HG03045 (cell line): ENCODE data around the gene GNG12.

Source experiments
- ATAC-seq: cut with Tn5 transposase; IDR thresholded peaks from one replicate; pipeline ENCODE4 v1.9.1; 2021; ENCODE audit warnings: mild to moderate bottlenecking, moderate library complexity; ENCODE audit not compliant: unreplicated experiment

Gene GNG12

GRCh38 chr1:67755619-67756018, 77.6 kb downstream of the GNG12 start:
- no peak for ATAC-seq

- ATAC-seq = no peak
These were observed 78.1 kb downstream of the GNG12 start for GRCh38 chr1:67755160-67755559.

GRCh38 chr1:67754526-67754920, 78.7 kb downstream of the GNG12 start:
- no peak for ATAC-seq

GRCh38 chr1:67753776-67754525, 79.3 kb downstream of the GNG12 start:
- peak; percentile 39 for ATAC-seq

- ATAC-seq = no peak
These were observed 81.0 kb downstream of the GNG12 start for GRCh38 chr1:67752306-67752705.

GRCh38 chr1:67750691-67751054, 82.6 kb downstream of the GNG12 start:
- ATAC-seq = no peak

DNA sequence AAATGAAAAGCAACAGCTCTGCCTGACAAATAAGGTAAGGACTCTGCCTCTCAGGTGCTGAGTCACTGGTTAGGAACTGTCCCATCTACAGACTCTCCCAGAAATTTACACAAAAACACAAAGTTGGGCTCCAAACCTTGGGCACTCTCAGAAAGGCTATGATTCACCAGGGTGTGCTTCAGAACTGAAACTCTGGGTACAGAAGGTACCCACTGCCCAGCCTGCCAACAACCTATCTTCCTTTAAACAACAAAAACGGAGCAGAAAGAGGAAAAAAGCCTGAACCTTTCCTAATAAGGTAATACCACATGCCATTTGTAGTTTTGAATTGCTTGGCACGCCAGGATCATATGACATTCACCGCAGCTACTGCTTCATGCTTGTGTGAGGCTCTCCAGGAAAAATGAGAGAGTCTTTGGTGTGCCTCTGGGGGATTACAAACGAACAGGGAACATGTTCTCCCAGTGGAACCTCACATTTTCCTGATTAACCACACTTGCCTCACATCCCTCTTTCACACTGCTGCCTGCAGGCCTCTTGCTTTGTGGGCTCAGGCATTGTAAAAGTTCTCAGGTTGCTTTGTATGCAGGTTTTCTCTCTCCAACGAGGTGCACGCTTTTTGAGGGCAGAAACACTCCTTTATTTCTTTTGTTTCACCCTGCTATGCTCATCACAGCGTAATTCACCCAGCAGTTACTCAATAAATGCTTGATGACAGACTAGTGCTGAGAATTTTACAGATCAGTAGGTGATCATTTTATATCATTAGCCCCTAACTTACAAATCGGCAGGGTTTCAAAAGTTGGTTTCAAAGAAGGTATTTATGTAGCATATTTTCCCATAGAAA, 83.2 kb downstream of the GNG12 start:
- no peak for ATAC-seq

DNA sequence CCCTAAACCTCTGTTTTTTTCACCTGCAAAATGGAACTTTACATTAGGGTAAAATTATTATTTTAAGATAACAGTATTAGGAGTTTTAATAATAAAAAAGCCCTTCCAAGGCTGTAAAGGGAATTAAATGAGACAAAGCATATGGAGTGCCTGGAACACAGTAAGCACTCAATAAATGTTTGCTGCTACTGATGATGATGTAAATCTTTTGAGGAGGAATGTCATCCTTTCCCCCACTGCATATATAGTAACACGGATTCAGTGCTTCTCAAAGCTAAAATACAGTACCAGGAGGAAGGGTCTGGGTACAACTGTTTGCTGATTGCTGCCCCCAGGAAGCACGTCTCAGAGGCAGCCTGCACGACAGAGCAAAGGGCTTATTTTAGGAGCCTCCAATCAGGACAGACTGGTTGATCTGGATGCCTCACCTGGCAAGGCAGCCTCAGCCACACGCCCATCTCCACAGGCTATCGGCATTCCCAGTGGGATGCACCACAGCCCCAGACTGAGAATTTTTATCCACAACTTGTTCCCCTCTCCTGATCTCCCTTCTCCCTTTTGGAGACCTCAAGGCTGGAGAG, 83.9 kb downstream of the GNG12 start:
- no peak for ATAC-seq

DNA sequence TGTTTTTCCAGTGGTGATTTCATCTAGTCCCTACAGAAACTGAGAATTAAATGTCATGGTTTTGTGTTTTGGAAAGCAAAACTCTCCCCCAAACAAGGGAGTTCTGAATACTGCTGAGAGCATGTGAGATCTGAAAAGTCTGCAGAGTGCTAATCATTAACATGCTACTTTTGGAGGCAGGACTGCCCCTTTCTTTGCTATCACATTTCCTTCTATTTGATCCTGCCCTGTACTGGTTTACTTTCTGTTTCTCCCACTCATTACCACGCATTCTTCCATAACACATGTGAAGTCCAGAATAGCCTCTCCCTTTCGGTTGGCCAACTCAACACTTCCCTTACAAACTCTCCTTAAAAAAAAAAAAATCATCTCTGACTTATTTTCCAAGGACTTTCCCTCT, 84.6 kb downstream of the GNG12 start:
- peak; percentile 85 for ATAC-seq

GRCh38 chr1:67747671-67748546, 85.4 kb downstream of the GNG12 start:
- no peak for ATAC-seq

DNA sequence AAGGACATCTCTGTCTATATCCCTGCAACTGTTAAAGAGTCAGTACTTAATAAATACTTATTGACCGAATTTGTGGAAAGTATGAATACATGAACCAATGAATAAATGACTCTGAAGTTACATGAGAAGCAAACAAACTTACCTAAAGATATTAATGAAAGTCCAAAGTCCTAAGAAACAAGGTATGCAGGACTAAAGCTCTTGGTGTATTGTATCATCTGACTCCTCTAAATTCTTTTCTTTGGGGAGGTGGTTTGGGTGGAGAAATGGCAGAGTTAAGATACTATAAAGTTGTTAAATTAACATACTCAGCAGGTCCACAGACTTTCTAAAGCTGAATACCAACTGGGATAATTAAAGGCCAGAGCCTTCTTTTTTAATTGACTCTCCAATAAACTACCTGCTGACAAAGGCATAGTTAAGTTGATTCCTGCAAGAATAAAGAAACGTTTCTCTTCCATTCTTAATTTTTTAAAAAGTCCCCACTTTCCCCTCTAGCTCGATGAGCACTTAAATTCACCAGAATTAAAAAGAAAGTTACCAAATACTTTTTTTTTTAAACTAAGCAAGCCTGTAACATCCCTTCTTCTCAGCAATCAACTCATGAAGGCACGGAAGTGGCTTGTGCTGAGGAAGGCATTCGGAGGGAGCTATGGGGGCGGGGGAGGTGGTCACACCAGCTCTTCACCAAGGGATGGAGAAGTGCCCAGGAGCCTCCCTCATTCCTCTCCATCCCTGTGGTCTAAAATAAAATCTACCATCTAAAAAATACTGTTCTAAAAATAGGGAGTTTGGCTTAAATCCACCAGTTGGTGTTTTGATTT, 87.2 kb downstream of the GNG12 start:
- ATAC-seq = no peak

GRCh38 chr1:67743072-67743725, 90.1 kb downstream of the GNG12 start:
- ATAC-seq = no peak

- no peak for ATAC-seq
These were observed 91.5 kb downstream of the GNG12 start for GRCh38 chr1:67741736-67742135.

- no peak for ATAC-seq
These were observed 92.1 kb downstream of the GNG12 start for GRCh38 chr1:67741121-67741520.

DNA sequence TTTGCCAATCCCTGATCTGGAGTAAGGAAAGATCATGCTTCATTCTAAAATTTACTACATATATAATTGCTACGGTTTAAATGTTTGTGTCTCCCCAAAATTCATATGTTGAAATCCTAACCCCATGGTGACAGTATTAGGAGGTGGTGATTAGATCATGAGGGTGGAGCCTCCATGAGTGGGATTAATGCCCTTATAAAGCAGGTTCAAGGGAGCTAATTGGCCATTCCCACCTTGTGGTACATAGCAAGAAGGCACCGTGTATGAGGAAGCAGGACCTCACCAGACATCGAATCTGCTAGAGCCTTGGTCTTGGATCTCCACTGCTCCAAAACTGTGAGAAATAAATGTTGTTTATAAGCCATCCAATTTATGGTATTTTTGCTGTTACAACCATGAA, 92.7 kb downstream of the GNG12 start:
- no peak for ATAC-seq

GRCh38 chr1:67739361-67739760, 93.9 kb downstream of the GNG12 start:
- no peak for ATAC-seq

GRCh38 chr1:67738401-67738800, 94.9 kb downstream of the GNG12 start:
- no peak for ATAC-seq

- ATAC-seq = no peak
These were observed 95.4 kb downstream of the GNG12 start for GRCh38 chr1:67737875-67738274.

DNA sequence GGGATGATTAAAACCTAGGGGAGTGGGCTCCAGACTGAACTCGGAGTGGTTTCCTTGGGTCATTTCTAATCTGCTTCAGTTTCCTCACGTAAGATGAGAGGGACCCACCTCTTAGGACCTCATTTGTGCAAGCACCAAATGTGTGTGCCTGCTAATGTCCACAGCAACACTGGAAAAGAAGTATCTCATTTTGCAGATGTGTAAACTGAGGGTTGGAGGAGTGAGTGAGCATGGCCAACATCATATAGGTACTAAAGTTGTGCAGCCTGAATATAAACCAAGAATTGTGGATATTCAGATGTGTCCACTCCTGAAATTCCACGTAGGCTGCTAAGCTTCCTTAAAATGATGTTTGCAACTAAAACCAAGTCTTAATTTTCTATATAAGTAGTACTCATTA, 96.5 kb downstream of the GNG12 start:
- no peak for ATAC-seq
